Measurements from ENCODE around the gene NECTIN2. TPM values are rescaled to one million over a fixed set of nuclear protein-coding genes. Genes with fewer than 3 reads are reported as not detected.

Gene NECTIN2
- total RNA-seq, 2 experiments from 2014 or later: not detected

GRCh38 chr19:44810234-44811121, 35.6 kb upstream of the NECTIN2 start:
- H3K4me1 Mint-ChIP-seq: no peaks in the 10 kb centered on the region
- H3K27me3 Mint-ChIP-seq: peaks cover 11% of the 10 kb centered on the region
- DNase-seq: no peak
- ChIA-PET POLR2A (no interaction called here), CTCF (no interaction called here)
- no peaks in the 10 kb centered on the region for H3K36me3 Mint-ChIP-seq (ENCODE audit: low read depth)
- H3K9me3 Mint-ChIP-seq: no peaks in the 10 kb centered on the region
- H3K4me3 Mint-ChIP-seq: no peak overlapping the region
- no peak overlapping the region for H3K27ac Mint-ChIP-seq

- ChIA-PET POLR2A (no interaction called here), CTCF (no interaction called here)
- H3K4me1 Mint-ChIP-seq: no peaks in the 10 kb centered on the region
- no peak for DNase-seq
- H3K27me3 Mint-ChIP-seq: peaks cover 11% of the 10 kb centered on the region
- H3K36me3 Mint-ChIP-seq (ENCODE audit: low read depth): no peaks in the 10 kb centered on the region
- H3K27ac Mint-ChIP-seq: no peak overlapping the region
- H3K9me3 Mint-ChIP-seq: no peaks in the 10 kb centered on the region
- H3K4me3 Mint-ChIP-seq: no peak overlapping the region
Observed at GRCh38 chr19:44811122-44811419, 35.0 kb upstream of the NECTIN2 start.

- POLR2A ChIA-PET: no interaction called here
- no peak for DNase-seq
Observed at GRCh38 chr19:44812142-44812718, 33.9 kb upstream of the NECTIN2 start.

GRCh38 chr19:44813070-44813840, 32.8 kb upstream of the NECTIN2 start:
- H3K27me3 Mint-ChIP-seq: peaks cover 8% of the 10 kb centered on the region
- H3K4me1 Mint-ChIP-seq: no peaks in the 10 kb centered on the region
- no peaks in the 10 kb centered on the region for H3K9me3 Mint-ChIP-seq
- CTCF ChIA-PET: interaction anchor here (0.5 to 1.5 kb wide), 2 partner anchors 89 to 520 kb away, joined by 3 to 4 read pairs; no protein-coding TSS in a partner anchor
- H3K27ac Mint-ChIP-seq: no peak overlapping the region
- no peak for DNase-seq
- POLR2A ChIA-PET: no interaction called here
- H3K36me3 Mint-ChIP-seq (ENCODE audit: low read depth): no peaks in the 10 kb centered on the region
- H3K4me3 Mint-ChIP-seq: no peak overlapping the region

More at GRCh38 chr19:44812142-44812718, 33.9 kb upstream of the NECTIN2 start:
- Mint-ChIP-seq H3K27me3 (peaks cover 11% of the 10 kb centered on the region), H3K36me3 (ENCODE audit: low read depth) (no peaks in the 10 kb centered on the region), H3K27ac (no peak overlapping the region), H3K9me3 (no peaks in the 10 kb centered on the region), H3K4me1 (no peaks in the 10 kb centered on the region), H3K4me3 (no peak overlapping the region)
- CTCF ChIA-PET: interaction anchor here (0.6 to 1.5 kb wide), 2 partner anchors 9 to 88 kb away, joined by 3 to 4 read pairs; no protein-coding TSS in a partner anchor

GRCh38 chr19:44813841-44814470, 32.1 kb upstream of the NECTIN2 start:
- CTCF ChIA-PET: no interaction called here
- H3K4me3 Mint-ChIP-seq: no peak overlapping the region
- no peaks in the 10 kb centered on the region for H3K36me3 Mint-ChIP-seq (ENCODE audit: low read depth)
- peaks cover 4% of the 10 kb centered on the region for H3K27me3 Mint-ChIP-seq
- H3K4me1 Mint-ChIP-seq: no peaks in the 10 kb centered on the region
- H3K9me3 Mint-ChIP-seq: no peaks in the 10 kb centered on the region
- DNase-seq: no peak
- no peak overlapping the region for H3K27ac Mint-ChIP-seq
- POLR2A ChIA-PET: no interaction called here

- Mint-ChIP-seq H3K4me3 (no peak overlapping the region), H3K27ac (no peak overlapping the region), H3K36me3 (ENCODE audit: low read depth) (no peaks in the 10 kb centered on the region), H3K4me1 (no peaks in the 10 kb centered on the region), H3K27me3 (peaks cover under 1% of the 10 kb centered on the region), H3K9me3 (no peaks in the 10 kb centered on the region)
- DNase-seq: no peak
- ChIA-PET POLR2A (no interaction called here), CTCF (no interaction called here)
Observed at GRCh38 chr19:44814517-44814916, 31.6 kb upstream of the NECTIN2 start.

GRCh38 chr19:44816301-44816700, 29.8 kb upstream of the NECTIN2 start:
- POLR2A ChIA-PET: no interaction called here
- CTCF ChIA-PET: interaction anchor here (1.3 kb wide), 1 partner anchor 18 kb away, joined by 3 read pairs; no protein-coding TSS in a partner anchor
- Mint-ChIP-seq H3K27me3 (no peaks in the 10 kb centered on the region), H3K9me3 (no peaks in the 10 kb centered on the region), H3K4me1 (no peaks in the 10 kb centered on the region), H3K27ac (no peak overlapping the region), H3K36me3 (ENCODE audit: low read depth) (no peaks in the 10 kb centered on the region), H3K4me3 (no peak overlapping the region)
- no peak for DNase-seq

GRCh38 chr19:44817725-44818465, 28.2 kb upstream of the NECTIN2 start:
- H3K36me3 Mint-ChIP-seq (ENCODE audit: low read depth): no peaks in the 10 kb centered on the region
- H3K27ac Mint-ChIP-seq: no peak overlapping the region
- DNase-seq: no peak
- H3K9me3 Mint-ChIP-seq: no peaks in the 10 kb centered on the region
- ChIA-PET POLR2A (no interaction called here), CTCF (interaction anchor here (1.0 to 1.3 kb wide), 2 partner anchors 14 to 20 kb away, joined by 3 read pairs; no protein-coding TSS in a partner anchor)
- no peaks in the 10 kb centered on the region for H3K27me3 Mint-ChIP-seq
- no peaks in the 10 kb centered on the region for H3K4me1 Mint-ChIP-seq
- no peak overlapping the region for H3K4me3 Mint-ChIP-seq

GRCh38 chr19:44818466-44819031, 27.5 kb upstream of the NECTIN2 start:
- no peak for DNase-seq
- CTCF ChIA-PET: no interaction called here
- POLR2A ChIA-PET: no interaction called here

GRCh38 chr19:44819246-44819832, 26.8 kb upstream of the NECTIN2 start:
- Mint-ChIP-seq H3K27ac (no peak overlapping the region), H3K4me1 (no peaks in the 10 kb centered on the region), H3K27me3 (no peaks in the 10 kb centered on the region), H3K9me3 (no peaks in the 10 kb centered on the region), H3K36me3 (ENCODE audit: low read depth) (no peaks in the 10 kb centered on the region), H3K4me3 (no peak overlapping the region)
- ChIA-PET POLR2A (no interaction called here), CTCF (interaction anchor here (0.6 to 2.0 kb wide), 2 partner anchors 35 to 37 kb away, joined by 3 to 4 read pairs; no protein-coding TSS in a partner anchor)
- DNase-seq: no peak

More at GRCh38 chr19:44818466-44819031, 27.5 kb upstream of the NECTIN2 start:
- no peaks in the 10 kb centered on the region for H3K4me1 Mint-ChIP-seq
- no peak overlapping the region for H3K27ac Mint-ChIP-seq
- H3K9me3 Mint-ChIP-seq: no peaks in the 10 kb centered on the region
- H3K4me3 Mint-ChIP-seq: no peak overlapping the region
- H3K27me3 Mint-ChIP-seq: no peaks in the 10 kb centered on the region
- H3K36me3 Mint-ChIP-seq (ENCODE audit: low read depth): no peaks in the 10 kb centered on the region

GRCh38 chr19:44820648-44821609, 25.2 kb upstream of the NECTIN2 start:
- CTCF ChIA-PET: interaction anchor here (0.6 to 2.0 kb wide), 3 partner anchors 9 to 50 kb away, joined by 3 to 4 read pairs (median 3); no protein-coding TSS in a partner anchor
- Mint-ChIP-seq H3K27ac (no peak overlapping the region), H3K27me3 (no peaks in the 10 kb centered on the region), H3K9me3 (no peaks in the 10 kb centered on the region), H3K4me3 (no peak overlapping the region), H3K36me3 (ENCODE audit: low read depth) (no peaks in the 10 kb centered on the region), H3K4me1 (no peaks in the 10 kb centered on the region)
- POLR2A ChIA-PET: no interaction called here
- no peak for DNase-seq

Data from activated CD4-positive, alpha-beta T cell treated with anti-CD3 and anti-CD28 coated beads, Interleukin-2, amount 10 ng/mL, durations not matched to agents 7 days and 5 days (primary cell).